ENCODE measurements around the gene RXRA. TPM values are rescaled to one million over a fixed set of nuclear protein-coding genes. Genes with fewer than 3 reads are reported as not detected.

RXRA gene
- total and polyA plus RNA-seq, 10 of the 15 experiments (the other 5 are each of a cell fraction or from before 2014, with no cell fraction given), result 0.89 to 36.8 (median 11.1) TPM

GRCh38 chr9:134332266-134332665 lies 6.0 kb downstream of the RXRA start (continued):
- TF ChIP-seq CUX1 (IDR thresholded peaks at IDR 0.05; ENCODE audit: insufficient replicate concordance, low read depth, low read length) (no peak), KAT2A (conservative IDR thresholded peaks at IDR 0.05; ENCODE audit: control insufficient read depth, low read depth, low read length) (no peak)

- DNase-seq (ENCODE audit: low read depth, low spot score), result no peak
- WGBS (ENCODE audit: insufficient coverage, insufficient replicate concordance, low lambda C conversion rate, missing lambda C conversion rate), result 33% methylated on average over 8 of the region's 8 CpGs
- ChIA-PET POLR2A (no interaction called here), SMC1A (ENCODE audit: uncharacterized antibody, unreplicated experiment) (no interaction called here), RAD21 (ENCODE audit: unreplicated experiment) (no interaction called here), CTCF (no interaction called here)
- Histone ChIP-seq H3K36me3 (ENCODE audit: control insufficient read depth in 2 of 2, insufficient read depth in 2 of 2, low read length in 1 of 2) (no peaks in the 10 kb centered on the region; a peak in 1 of 4 replicates), H3K27ac (ENCODE audit: control insufficient read depth, insufficient read depth) (no peak overlapping the region), H3K79me2 (ENCODE audit: control insufficient read depth, insufficient read depth, low read length) (no peaks in the 10 kb centered on the region), H3K9ac (ENCODE audit: control insufficient read depth, insufficient read depth, low read length) (no peak overlapping the region), H4K20me1 (ENCODE audit: control insufficient read depth, insufficient read depth) (no peaks in the 10 kb centered on the region), H2AFZ (ENCODE audit: control insufficient read depth, low read depth, low read length) (no peak overlapping the region), H3K27me3 (replicated peaks in 1 of 2; ENCODE audit: control insufficient read depth in 2 of 2, insufficient read depth in 2 of 2, low read length in 1 of 2) (peaks cover 0 to 3% of the 10 kb centered on the region in 2 experiments; a peak in 2 of 4 replicates), H3K4me1 (ENCODE audit: control insufficient read depth, insufficient read depth, low read length) (no peaks in the 10 kb centered on the region), H3K4me2 (ENCODE audit: control insufficient read depth, insufficient read depth) (no peak overlapping the region), H3K9me3 (replicated peaks; ENCODE audit: control insufficient read depth, insufficient read depth, low read length) (no peaks in the 10 kb centered on the region), H3K4me3 (no peak overlapping the region)
- TF ChIP-seq RELA (IDR thresholded peaks at IDR 0.05; ENCODE audit: borderline replicate concordance, partially characterized antibody) (no peak), SRF (IDR thresholded peaks at IDR 0.05; ENCODE audit: low read depth in 2 of 2, low read length in 2 of 2) (no peak), ATF2 (IDR thresholded peaks at IDR 0.05; ENCODE audit: low read length) (no peak), RUNX3 (IDR thresholded peaks at IDR 0.05; ENCODE audit: low read length) (no peak)
- in situ Hi-C loops (cut with MboI), result no loop called here
- BruUV-seq (replicated peaks), result no TSS peak
- no peak for FAIRE-seq
- ATAC-seq, result no peak
- intact Hi-C loops (cut with micrococcal nuclease; ENCODE audit: unreplicated experiment), result no loop called here
These were observed 6.6 kb downstream of the RXRA start for GRCh38 chr9:134332841-134333233.

All from GM12878 (cell line).